ENCODE measurements around the gene TMEM87B.
"Not testable (repeated sequence)": the region's sequence is repeated elsewhere in the genome, so short reads cannot be mapped to it uniquely, and the experiment has no call there.

The TMEM87B gene

GRCh38 chr2:112065486-112065885 is 10.4 kb downstream of the TMEM87B start:
- H3K4me2 ChIP-seq, result peak overlapping the region in 5 of 11 experiments; percentile 1 to 59 (median 53); a peak in 8 of 22 replicates
- H4K20me1 ChIP-seq, result peaks cover 0 to 85% (median 0%) of the 10 kb centered on the region in 11 experiments; a peak in 6 of 22 replicates
- 0 out of 22 replicates have a peak overlapping the region, but pooled peaks of 1 of the 11 experiments have one; percentile 18 for H3K27ac ChIP-seq
- H3K4me1 ChIP-seq, result peaks cover 0 to 56% (median 18%) of the 10 kb centered on the region in 10 experiments; a peak in 15 of 20 replicates
- H3K27me3 ChIP-seq, result no peaks in the 10 kb centered on the region
- H3K9me3 ChIP-seq (replicated peaks in 1 of 11), result peaks cover 11 to 36% (median 29%) of the 10 kb centered on the region in 11 experiments; a peak in 21 of 22 replicates
- TF ChIP-seq Cebpa-rat (IDR thresholded peaks at IDR 0.05), result no peak
- no peak overlapping the region for H3K4me3 ChIP-seq
- peaks cover 91 to 100% (median 98%) of the 10 kb centered on the region in 11 experiments for H3K36me3 ChIP-seq
- no peak overlapping the region for H3K9ac ChIP-seq

- H3K4me2 ChIP-seq, result peak overlapping the region in 5 of 11 experiments; percentile 1 to 59 (median 33); a peak in 7 of 22 replicates
- H3K27ac ChIP-seq, result 0 out of 22 replicates have a peak overlapping the region, but pooled peaks of 1 of the 11 experiments have one; percentile 18
- no peak for TF ChIP-seq Cebpa-rat (IDR thresholded peaks at IDR 0.05)
- H3K4me3 ChIP-seq, result no peak overlapping the region
- no peaks in the 10 kb centered on the region for H3K27me3 ChIP-seq
- peaks cover 11 to 41% (median 33%) of the 10 kb centered on the region in 11 experiments; a peak in 21 of 22 replicates for H3K9me3 ChIP-seq (replicated peaks in 1 of 11)
- peaks cover 91 to 100% (median 98%) of the 10 kb centered on the region in 11 experiments for H3K36me3 ChIP-seq
- H4K20me1 ChIP-seq, result peaks cover 0 to 82% (median 0%) of the 10 kb centered on the region in 11 experiments; a peak in 6 of 22 replicates
- no peak overlapping the region for H3K9ac ChIP-seq
- peaks cover 0 to 55% (median 18%) of the 10 kb centered on the region in 10 experiments; a peak in 15 of 20 replicates for H3K4me1 ChIP-seq
Measured at GRCh38 chr2:112065966-112066365, 10.9 kb downstream of the TMEM87B start.

- Histone ChIP-seq H3K36me3 (peaks cover 89 to 99% (median 95%) of the 10 kb centered on the region in 11 experiments), H4K20me1 (peaks cover 0 to 78% (median 0%) of the 10 kb centered on the region in 11 experiments; a peak in 5 of 22 replicates), H3K9me3 (replicated peaks in 1 of 11) (peaks cover 32 to 73% (median 62%) of the 10 kb centered on the region in 11 experiments; a peak in 21 of 22 replicates), H3K4me1 (peaks cover 0 to 38% (median 18%) of the 10 kb centered on the region in 10 experiments; a peak in 15 of 20 replicates)
- not testable (repeated sequence) for H3K27me3 ChIP-seq, H3K4me2 ChIP-seq, H3K4me3 ChIP-seq, H3K27ac ChIP-seq, H3K9ac ChIP-seq
Measured at GRCh38 chr2:112069794-112070193, 14.7 kb downstream of the TMEM87B start.

- H3K9me3 ChIP-seq (replicated peaks in 1 of 11), result peaks cover 32 to 54% (median 49%) of the 10 kb centered on the region in 11 experiments; a peak in 21 of 22 replicates
Measured at GRCh38 chr2:112073875-112074274, 18.8 kb downstream of the TMEM87B start.

DNA sequence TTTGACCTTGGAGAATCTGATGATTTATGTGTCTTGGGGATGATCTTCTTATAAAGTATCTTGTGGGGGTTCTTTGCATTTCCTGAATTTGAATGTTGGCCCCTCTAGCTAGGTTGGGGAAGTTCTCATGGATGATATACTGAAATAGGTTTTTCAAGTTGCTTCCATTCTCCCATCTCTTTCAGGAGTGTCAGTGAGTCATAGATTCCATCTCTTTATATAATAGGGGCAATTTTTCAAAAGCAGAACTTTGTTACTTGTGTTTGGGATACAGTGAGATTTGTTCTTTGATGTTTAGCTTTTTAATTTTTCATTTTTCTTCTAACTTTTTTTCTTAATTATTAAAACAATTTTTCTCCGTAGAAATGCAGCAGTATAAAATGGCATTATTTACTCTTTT is 19.4 kb downstream of the TMEM87B start:
- H3K4me3 ChIP-seq, result no peak overlapping the region
- H3K9ac ChIP-seq, result no peak overlapping the region
- H3K36me3 ChIP-seq, result peaks cover 75 to 99% (median 91%) of the 10 kb centered on the region in 11 experiments
- peak overlapping the region in 1 of 11 experiments; percentile 53; a peak in 1 of 22 replicates for H3K4me2 ChIP-seq
- no peak overlapping the region for H3K27ac ChIP-seq
- no peak for TF ChIP-seq Cebpa-rat (IDR thresholded peaks at IDR 0.05)
- no peaks in the 10 kb centered on the region for H3K27me3 ChIP-seq
- H4K20me1 ChIP-seq, result peaks cover 0 to 91% (median 0%) of the 10 kb centered on the region in 11 experiments; a peak in 6 of 22 replicates
- peaks cover 27 to 48% (median 43%) of the 10 kb centered on the region in 11 experiments; a peak in 21 of 22 replicates for H3K9me3 ChIP-seq (replicated peaks in 1 of 11)
- peaks cover 0 to 30% (median 0%) of the 10 kb centered on the region in 10 experiments; a peak in 6 of 20 replicates for H3K4me1 ChIP-seq

More at GRCh38 chr2:112073875-112074274, 18.8 kb downstream of the TMEM87B start:
- H3K4me1 ChIP-seq, result peaks cover 0 to 30% (median 0%) of the 10 kb centered on the region in 10 experiments; a peak in 6 of 20 replicates
- H4K20me1 ChIP-seq, result peaks cover 0 to 88% (median 0%) of the 10 kb centered on the region in 11 experiments; a peak in 6 of 22 replicates
- H3K36me3 ChIP-seq, result peaks cover 75 to 99% (median 92%) of the 10 kb centered on the region in 11 experiments
- TF ChIP-seq Cebpa-rat (IDR thresholded peaks at IDR 0.05), result no peak
- peak overlapping the region in 2 of 11 experiments; percentile 11 to 53; a peak in 2 of 22 replicates for H3K4me2 ChIP-seq
- no peak overlapping the region for H3K4me3 ChIP-seq
- H3K27ac ChIP-seq, result no peak overlapping the region
- H3K27me3 ChIP-seq, result no peaks in the 10 kb centered on the region
- no peak overlapping the region for H3K9ac ChIP-seq

DNA sequence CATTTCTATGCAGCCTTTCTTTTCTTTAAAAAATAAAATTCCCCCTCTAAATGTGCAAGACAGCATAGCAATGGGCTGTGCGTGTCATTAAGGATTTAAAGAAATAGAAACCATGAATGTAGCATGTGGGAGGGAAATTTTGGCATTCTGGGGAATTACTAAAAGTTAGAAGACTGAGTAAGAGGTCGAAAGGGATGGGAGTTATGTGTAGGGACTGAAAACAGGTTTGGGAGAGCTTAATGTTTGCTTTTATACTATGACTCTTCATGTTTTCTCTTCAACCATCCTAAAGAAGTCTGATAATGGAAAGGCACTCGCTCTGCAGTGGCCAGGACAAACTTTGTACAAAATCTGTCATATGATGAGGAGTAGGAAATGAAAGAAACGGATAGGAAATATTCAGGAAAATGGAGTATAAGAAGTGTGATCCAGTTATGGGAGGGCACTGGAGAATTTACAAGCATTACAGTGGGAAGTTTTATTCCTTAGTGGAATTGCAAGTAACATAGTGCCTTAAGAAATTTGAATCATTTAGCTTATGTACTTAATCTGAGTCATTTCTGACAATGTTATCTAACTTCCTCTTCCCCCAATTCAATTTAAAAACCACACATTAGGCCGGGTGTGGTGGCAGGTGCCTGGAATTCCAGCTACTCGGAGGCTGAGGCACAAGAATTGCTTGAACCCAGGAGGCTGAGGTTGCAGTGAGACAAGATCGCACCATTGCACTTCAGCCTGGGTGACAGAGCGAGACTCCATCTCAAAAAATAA is 20.6 kb downstream of the TMEM87B start:
- H3K36me3 ChIP-seq, result peaks cover 70 to 99% (median 90%) of the 10 kb centered on the region in 11 experiments
- no peak overlapping the region for H3K9ac ChIP-seq
- H3K27me3 ChIP-seq, result no peaks in the 10 kb centered on the region
- peaks cover 0 to 30% (median 0%) of the 10 kb centered on the region in 10 experiments; a peak in 6 of 20 replicates for H3K4me1 ChIP-seq
- H3K9me3 ChIP-seq (replicated peaks in 1 of 11), result peaks cover 20 to 36% (median 32%) of the 10 kb centered on the region in 11 experiments; a peak in 20 of 22 replicates
- H3K4me2 ChIP-seq, result peak overlapping the region in 2 of 11 experiments; percentile 39 to 53; a peak in 3 of 22 replicates
- peaks cover 0 to 87% (median 0%) of the 10 kb centered on the region in 11 experiments; a peak in 6 of 22 replicates for H4K20me1 ChIP-seq
- H3K27ac ChIP-seq, result no peak overlapping the region
- H3K4me3 ChIP-seq, result no peak overlapping the region
- no peak for TF ChIP-seq Cebpa-rat (IDR thresholded peaks at IDR 0.05)

GRCh38 chr2:112077814-112078213 is 22.7 kb downstream of the TMEM87B start:
- peaks cover 12 to 18% (median 17%) of the 10 kb centered on the region in 11 experiments; a peak in 20 of 22 replicates for H3K9me3 ChIP-seq (replicated peaks in 1 of 11)
- H4K20me1 ChIP-seq, result peaks cover 0 to 94% (median 0%) of the 10 kb centered on the region in 11 experiments; a peak in 6 of 22 replicates
- peaks cover 72 to 100% (median 91%) of the 10 kb centered on the region in 11 experiments for H3K36me3 ChIP-seq
- no peak overlapping the region for H3K9ac ChIP-seq
- no peak overlapping the region for H3K27ac ChIP-seq
- no peak for TF ChIP-seq Cebpa-rat (IDR thresholded peaks at IDR 0.05)
- no peaks in the 10 kb centered on the region for H3K27me3 ChIP-seq
- peaks cover 0 to 30% (median 0%) of the 10 kb centered on the region in 10 experiments; a peak in 6 of 20 replicates for H3K4me1 ChIP-seq
- no peak overlapping the region for H3K4me3 ChIP-seq
- no peak overlapping the region for H3K4me2 ChIP-seq

DNA sequence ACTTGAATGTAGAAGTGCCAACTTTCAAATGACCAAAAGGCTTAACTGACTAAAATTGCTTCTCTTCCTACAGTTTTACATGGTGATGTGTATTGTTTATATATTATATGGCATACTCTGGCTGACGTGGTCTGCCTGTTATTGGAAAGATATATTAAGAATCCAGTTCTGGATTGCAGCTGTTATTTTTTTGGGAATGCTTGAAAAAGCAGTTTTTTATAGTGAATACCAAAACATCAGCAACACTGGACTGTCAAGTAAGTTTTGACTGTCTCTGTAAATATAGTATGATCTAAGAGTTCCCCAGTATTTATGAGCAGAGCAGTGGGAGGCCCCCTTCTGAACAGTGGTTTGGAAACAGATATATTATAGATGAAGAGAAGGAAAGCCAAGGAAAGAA is 26.2 kb downstream of the TMEM87B start:
- no peak overlapping the region for H3K27ac ChIP-seq
- no peak for TF ChIP-seq Cebpa-rat (IDR thresholded peaks at IDR 0.05)
- no peak overlapping the region for H3K4me2 ChIP-seq
- H3K27me3 ChIP-seq, result no peaks in the 10 kb centered on the region
- no peaks in the 10 kb centered on the region for H3K9me3 ChIP-seq (replicated peaks in 1 of 11)
- no peak overlapping the region for H3K4me3 ChIP-seq
- H4K20me1 ChIP-seq, result peaks cover 0 to 92% (median 0%) of the 10 kb centered on the region in 11 experiments; a peak in 6 of 22 replicates
- peaks cover 73 to 100% (median 93%) of the 10 kb centered on the region in 11 experiments for H3K36me3 ChIP-seq
- peaks cover under 1 to 21% (median 11%) of the 10 kb centered on the region in 10 experiments; a peak in 19 of 20 replicates for H3K4me1 ChIP-seq
- H3K9ac ChIP-seq, result no peak overlapping the region
